Astrocyte of the spinal cord (primary cell): Measurements from ENCODE around the gene SNAPC2.
A peak's percentile ranks its signal among the peaks of the same experiment; 100 is the strongest.

ENCODE experiments used
- DNase-seq: peaks from one replicate; pipeline ENCODE4 v3.0.0; 2011; ENCODE audit warnings: low read depth, low spot score
- H3K4me3 ChIP-seq: 2 replicates; pipeline ENCODE4 v1.5.1; 2011; ENCODE audit warnings: low read depth, mild to moderate bottlenecking, low read length, moderate library complexity
- in situ Hi-C: cut with HindIII; loops from 2 replicates; pipeline ENCODE4 v1.10.0; 2017; ENCODE audit warnings: low sequenced_read_pairs
- TF ChIP-seq, protein P1 (sequence below): IDR thresholded peaks from 2 replicates; pipeline ENCODE4 v1.5.1; 2012; ENCODE audit warnings: low read depth, mild to moderate bottlenecking, low read length, inconsistent platforms

SNAPC2 gene

DNA sequence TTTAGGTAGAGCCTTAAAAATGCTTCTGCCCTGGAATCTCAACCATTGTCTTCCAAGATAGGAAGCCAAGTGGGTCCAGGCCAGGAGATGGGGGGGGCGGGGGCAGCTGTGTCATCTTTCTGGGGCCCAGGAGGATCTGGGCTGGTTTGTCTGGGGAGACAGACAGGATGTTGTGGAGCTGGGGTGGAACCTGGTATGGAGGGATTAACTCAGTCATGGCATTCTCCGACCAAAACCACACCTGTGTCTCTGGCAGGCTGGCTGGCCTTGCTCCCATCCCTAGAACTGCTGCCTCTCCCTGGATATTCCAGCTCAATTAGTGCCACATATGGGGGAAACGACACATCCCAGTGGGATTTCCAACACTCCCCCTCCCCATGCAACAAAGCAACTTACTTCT lies 19.2 kb upstream of the SNAPC2 start:
- H3K4me3 ChIP-seq, result no peak overlapping the region
- TF ChIP-seq, protein P1, sequence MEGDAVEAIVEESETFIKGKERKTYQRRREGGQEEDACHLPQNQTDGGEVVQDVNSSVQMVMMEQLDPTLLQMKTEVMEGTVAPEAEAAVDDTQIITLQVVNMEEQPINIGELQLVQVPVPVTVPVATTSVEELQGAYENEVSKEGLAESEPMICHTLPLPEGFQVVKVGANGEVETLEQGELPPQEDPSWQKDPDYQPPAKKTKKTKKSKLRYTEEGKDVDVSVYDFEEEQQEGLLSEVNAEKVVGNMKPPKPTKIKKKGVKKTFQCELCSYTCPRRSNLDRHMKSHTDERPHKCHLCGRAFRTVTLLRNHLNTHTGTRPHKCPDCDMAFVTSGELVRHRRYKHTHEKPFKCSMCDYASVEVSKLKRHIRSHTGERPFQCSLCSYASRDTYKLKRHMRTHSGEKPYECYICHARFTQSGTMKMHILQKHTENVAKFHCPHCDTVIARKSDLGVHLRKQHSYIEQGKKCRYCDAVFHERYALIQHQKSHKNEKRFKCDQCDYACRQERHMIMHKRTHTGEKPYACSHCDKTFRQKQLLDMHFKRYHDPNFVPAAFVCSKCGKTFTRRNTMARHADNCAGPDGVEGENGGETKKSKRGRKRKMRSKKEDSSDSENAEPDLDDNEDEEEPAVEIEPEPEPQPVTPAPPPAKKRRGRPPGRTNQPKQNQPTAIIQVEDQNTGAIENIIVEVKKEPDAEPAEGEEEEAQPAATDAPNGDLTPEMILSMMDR, result no peak
- in situ Hi-C loops, result no loop called here
- no peak for DNase-seq

DNA sequence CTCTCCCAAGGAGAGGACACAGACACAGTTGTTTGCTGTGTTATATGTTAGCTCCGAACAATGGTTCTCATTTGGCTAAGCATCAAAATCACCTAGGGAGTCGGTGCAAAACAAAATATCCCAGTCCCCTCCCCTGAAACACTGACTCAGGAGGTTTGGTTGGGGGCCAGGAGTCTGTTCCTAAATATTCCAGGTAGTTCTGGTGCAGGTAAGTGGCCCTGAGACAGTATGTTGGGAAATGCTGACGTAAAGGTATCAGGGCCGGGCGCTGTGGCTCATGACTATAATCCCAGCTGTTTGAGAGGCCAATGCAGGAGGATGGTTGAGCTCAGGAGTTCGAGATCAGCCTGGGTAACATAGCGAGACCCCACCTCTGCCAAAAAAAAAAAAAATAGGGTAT lies 18.8 kb upstream of the SNAPC2 start:
- H3K4me3 ChIP-seq, result no peak overlapping the region
- no peak for DNase-seq
- in situ Hi-C loops, result no loop called here
- TF ChIP-seq, protein P1, result no peak

DNA sequence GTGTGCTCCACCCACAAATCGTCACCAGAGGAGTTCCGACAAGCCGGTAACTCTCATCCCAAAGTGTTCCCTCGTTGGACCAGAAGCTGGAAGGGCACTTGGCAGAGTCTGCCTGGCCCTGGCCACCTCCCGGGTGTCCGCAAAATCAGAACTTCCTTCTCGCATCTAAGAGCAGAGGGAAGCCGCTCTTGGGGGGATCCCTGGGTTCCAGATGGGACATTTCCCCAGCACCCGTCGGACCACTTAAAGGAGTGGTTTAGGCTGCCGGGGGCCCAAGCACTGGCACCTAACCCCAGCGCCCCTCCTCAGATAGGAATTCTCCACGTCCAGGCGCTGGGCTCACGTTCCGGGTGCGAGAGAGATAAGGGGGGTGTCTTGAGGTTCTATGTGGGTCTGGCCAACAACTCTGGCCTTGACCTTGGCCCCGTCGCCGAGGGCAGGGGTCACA lies 17.3 kb upstream of the SNAPC2 start:
- no peak for DNase-seq
- TF ChIP-seq, protein P1, result no peak
- in situ Hi-C loops, result no loop called here
- peak overlapping the region; percentile 57 for H3K4me3 ChIP-seq

DNA sequence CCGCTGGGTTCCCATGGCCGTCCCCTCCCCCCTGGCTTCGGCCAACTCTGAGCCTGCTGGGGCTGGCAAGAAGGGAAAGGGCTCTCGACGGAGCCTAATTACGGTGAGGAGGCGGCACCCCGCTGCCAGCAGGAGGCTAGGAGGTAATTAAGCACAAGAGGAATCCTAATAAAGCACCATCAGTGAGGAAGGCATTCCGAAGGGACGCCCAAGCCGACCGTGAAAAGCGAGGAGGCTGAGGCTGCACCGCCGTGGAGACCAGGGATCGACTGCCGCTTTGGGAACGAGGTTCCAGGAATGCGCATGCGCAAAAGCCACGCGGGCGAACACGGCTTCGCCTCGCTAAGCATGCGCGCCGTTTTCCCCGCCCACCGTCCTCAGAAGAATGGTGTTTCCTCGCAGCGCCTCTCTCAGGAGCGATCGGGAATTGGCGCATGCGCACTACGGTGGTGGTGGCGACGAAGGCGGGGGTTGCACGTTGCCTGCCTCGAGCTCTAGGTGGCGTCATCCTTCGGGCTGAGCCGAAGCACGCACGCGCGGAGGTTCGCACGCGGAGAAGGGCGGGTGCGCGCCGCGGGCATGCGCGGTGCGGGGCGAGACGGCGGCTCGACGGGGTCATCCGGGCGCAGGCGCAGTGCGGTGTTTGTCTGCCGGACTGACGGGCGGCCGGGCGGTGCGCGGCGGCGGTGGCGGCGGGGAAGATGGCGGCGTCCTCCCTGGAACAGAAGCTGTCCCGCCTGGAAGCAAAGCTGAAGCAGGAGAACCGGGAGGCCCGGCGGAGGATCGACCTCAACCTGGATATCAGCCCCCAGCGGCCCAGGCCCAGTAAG lies 16.7 kb upstream of the SNAPC2 start, which contains the start of gene MAP2K7:
MAP2K7 (plus strand) TSS at position 634 of the 830 bp plus-strand sequence; CDS start at position 702, 68 bp downstream.
- peak; percentile 99 for DNase-seq
- TF ChIP-seq, protein P1, result peak; percentile 60
- peak within 1 kb of the TSS; percentile 91 for H3K4me3 ChIP-seq
- in situ Hi-C loops, result no loop called here

DNA sequence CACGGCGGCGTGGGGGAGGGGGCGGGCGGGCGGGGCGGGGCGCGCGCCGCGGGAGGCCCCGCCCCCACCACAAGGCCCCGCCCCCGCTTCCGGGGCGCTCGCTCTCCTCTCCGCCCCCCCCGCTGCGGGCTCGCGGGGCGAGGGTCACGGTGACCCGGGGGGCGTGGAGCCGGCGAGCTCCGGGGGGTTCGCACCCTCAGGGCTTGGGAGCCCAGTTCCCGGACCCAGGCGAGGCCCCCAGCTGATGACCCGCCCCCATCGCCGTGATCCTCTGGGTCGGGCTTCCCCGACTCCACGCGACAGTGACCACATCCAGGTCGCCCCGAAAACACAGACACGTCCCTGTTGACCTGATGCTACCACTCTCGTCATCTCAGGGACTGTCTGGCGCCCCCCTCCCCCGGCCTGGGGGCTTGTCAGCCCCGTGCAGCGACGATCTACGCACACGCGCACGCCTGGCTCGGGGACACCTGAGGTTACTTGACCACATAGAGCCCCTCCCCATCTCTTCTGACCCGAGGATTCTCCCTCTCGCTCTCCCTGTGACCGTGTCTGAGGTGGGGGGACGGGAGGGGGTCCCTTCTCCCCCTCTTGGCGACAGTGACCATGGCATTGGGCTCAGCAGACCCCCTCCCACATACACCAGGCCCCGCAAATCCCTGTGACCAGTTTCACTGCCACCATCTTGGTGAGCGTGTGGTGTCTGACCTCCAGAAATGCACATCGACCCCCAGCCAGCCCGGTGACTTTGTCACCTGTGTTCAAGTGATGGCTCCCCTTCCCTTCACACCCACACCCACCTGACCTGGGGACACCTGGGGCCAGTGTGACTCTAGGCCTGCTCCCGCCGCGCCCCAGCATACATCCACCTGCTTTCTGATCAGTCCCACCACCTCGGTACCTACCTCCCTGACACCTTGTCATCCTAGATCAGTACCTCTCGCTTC lies 15.8 kb upstream of the SNAPC2 start:
- in situ Hi-C loops, result no loop called here
- TF ChIP-seq, protein P1, result no peak
- DNase-seq, result peak; percentile 15
- H3K4me3 ChIP-seq, result peak overlapping the region; percentile 91

DNA sequence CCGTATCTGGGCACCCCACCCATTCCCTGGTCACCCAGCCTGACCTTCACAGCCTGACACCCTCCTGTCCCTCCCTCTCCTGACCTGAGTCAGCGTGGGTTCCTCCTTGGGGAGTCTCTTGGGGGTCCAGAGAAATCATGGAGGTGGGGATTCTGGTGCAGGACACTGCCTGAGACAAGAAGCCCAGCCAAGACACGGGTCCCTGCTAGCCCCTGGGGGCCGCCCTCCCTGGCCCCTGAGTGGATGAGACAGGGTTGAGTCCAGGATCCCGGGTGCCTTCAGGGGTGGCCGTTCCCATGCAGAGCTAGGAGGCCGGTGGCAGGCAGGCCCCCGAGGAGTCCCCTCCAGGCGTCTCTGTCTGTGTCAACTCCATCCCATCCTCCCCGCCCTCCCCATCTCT lies 14.9 kb upstream of the SNAPC2 start:
- no peak overlapping the region for H3K4me3 ChIP-seq
- DNase-seq, result no peak
- TF ChIP-seq, protein P1, result no peak
- in situ Hi-C loops, result no loop called here
